NK-92 treated with Interleukin-12 subunit alpha and Interleukin-12 subunit beta, amount 100 ng/mL, for 24 hours (cell line): ENCODE measurements around the gene REG3G.
"Not testable (repeated sequence)": the region's sequence is repeated elsewhere in the genome, so short reads cannot be mapped to it uniquely, and the experiment has no call there.

Experiments used
- DNase-seq: peaks from one replicate; lab custom pipeline; 2025; lab: John Stamatoyannopoulos, UW

REG3G gene

GRCh38 chr2:79016342-79016741 is 9.2 kb upstream of the REG3G start:
- no peak for DNase-seq

DNA sequence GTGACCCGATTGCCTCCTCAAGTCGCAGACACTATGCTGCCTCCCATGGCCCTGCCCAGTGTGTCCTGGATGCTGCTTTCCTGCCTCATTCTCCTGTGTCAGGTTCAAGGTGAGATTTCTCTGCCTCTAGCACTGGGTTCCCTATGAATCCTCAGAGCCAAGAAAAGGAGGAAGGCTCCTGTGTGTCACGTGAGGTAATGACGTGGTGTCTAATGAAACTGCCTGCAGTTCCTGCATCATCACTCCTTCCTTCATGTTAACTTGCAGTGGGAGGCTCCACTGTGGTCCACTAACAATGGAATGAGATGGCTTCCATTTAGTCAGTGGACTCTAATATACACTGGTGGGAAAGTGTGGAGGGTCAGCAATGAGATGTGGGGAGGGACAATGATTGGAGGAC is 559 bp downstream of the REG3G start:
- no peak for DNase-seq

- no peak for DNase-seq
Observed at GRCh38 chr2:79039944-79040343, 14.4 kb downstream of the REG3G start.

GRCh38 chr2:79041032-79041448 is 15.5 kb downstream of the REG3G start:
- DNase-seq = no peak

GRCh38 chr2:79053486-79053885 is 28.0 kb downstream of the REG3G start:
- not testable (repeated sequence) for DNase-seq

GRCh38 chr2:79054769-79055168 is 29.3 kb downstream of the REG3G start:
- not testable (repeated sequence) for DNase-seq

DNA sequence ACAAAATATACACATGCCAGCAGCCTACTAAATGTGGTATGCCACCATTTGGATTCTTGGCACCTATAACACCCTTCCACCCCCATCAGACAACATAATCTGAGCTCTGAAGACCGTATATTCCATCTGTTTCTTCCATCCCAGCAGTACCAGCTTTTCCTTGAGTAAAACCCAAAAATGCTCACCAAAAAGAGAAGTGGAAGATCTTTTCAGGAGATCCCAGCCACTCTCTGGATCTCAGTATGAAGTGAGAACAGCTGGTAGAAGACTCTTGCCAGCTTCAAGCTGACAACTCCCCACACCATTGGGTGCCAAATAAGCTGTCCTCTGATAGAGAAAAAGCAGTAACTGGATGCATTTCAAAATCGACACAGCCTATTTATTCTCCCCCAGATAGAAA is 39.7 kb downstream of the REG3G start:
- DNase-seq = no peak

DNA sequence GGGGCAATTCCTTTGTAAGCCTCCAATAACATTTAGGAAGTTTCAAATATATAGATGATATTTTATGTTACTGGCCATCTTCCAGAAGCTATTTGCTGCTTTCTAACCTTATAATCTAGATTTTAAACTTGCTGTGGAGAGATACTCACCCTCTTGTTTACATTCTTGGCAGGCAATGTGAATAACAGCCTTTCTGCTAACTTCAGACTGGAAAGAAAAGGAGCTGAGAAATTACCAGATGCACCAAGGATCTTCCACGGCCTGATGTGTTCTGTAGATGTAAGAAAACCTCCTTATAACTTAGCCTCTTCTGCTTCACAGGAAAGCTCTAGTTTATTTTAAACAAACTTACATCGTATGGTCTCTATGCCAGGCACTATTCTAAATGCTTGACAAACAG is 45.6 kb downstream of the REG3G start:
- DNase-seq = no peak
